Urinary bladder (tissue), 4 donors: ENCODE results near the gene FCHSD2. TPM values are rescaled to one million over a fixed set of nuclear protein-coding genes. Genes with fewer than 3 reads are reported as not detected.
"Not testable (repeated sequence)": the region's sequence is repeated elsewhere in the genome, so short reads cannot be mapped to it uniquely, and the experiment has no call there.

Experiments used
- DNase-seq: peaks from one replicate; pipeline ENCODE4 v3.0.0-alpha.2; 2015; ENCODE audit errors: extremely low spot score
- H3K27ac ChIP-seq: one replicate; pipeline ENCODE4 v1.5.1; 2013; ENCODE audit warnings: low read depth, mild to moderate bottlenecking, moderate library complexity
- H3K36me3 ChIP-seq: one replicate; pipeline ENCODE4 v1.6.1; 2013; ENCODE audit warnings: mild to moderate bottlenecking, moderate library complexity; ENCODE audit not compliant: insufficient read depth
- H3K4me1 ChIP-seq: one replicate; pipeline ENCODE4 v1.6.1; 2013; ENCODE audit warnings: mild to moderate bottlenecking, moderate library complexity; ENCODE audit not compliant: insufficient read depth
- H3K4me3 ChIP-seq: one replicate; pipeline ENCODE4 v1.5.1; 2013; ENCODE audit warnings: low read depth, low read length
- WGBS: extraction: QIAGEN DNeasy Blood & Tissue Kit; methylation state at CpG from one replicate; pipeline ENCODE4 v1.1.7; 2013; 5-methylcytosine and 5-hydroxymethylcytosine counted together
- polyA plus RNA-seq: library from polyadenylated mRNA; stranded (reverse); fragments of 200-250 nt; gene quantifications from one replicate; pipeline ENCODE4 v1.2.3, GENCODE V29; 2013
- total RNA-seq: library from RNA; depleted of rRNA; stranded (reverse); fragments of >200 nt; gene quantifications from one replicate; pipeline ENCODE4 v1.2.3, GENCODE V29; 2014
- donor health status: healthy with polysubstance abuse.
- donor health status: healthy.

Gene FCHSD2
- total and polyA plus RNA-seq, 2 donors, result 21.4 to 40.5 TPM

DNA sequence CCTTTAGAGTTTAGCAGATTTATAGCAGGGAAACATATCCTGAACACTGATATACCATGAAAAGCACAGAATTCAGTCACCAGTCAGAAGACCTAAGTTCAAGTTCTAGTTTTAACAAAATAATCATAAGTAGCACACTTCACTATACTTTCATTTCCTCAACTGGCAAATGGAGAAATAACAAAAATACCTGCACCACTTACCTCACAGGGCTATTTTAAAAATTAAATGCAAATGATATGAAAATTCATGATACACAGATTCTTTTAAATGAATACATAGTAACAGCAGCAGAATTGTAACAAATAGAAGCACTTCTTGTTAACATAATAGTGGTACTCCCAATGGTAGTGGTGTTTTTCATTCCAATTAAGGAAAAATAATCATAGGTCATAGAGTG lies 139.0 kb downstream of the FCHSD2 start:
- Histone ChIP-seq H3K4me1 (no peaks in the 10 kb centered on the region), H3K27ac (no peak overlapping the region), H3K36me3 (no peaks in the 10 kb centered on the region), H3K4me3 (no peak overlapping the region)
- DNase-seq, result no peak

DNA sequence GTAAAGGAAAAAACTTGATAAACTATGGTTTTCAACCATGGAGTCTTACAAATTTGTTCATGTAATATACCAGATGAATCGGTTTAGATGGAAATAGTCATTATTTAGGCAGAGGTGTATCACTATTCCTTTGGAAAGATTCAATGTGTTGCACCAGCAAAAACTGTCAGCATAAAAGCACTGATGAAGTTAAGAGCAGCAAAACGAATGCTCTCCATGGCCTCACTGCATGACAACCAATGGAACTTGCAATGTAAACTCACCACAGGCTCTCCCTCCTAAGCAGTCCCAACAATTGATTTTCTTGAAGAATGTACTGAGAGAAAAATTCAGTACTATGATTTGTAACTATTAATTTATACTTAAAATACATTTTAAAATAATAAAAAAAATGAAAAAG lies 139.9 kb downstream of the FCHSD2 start:
- Histone ChIP-seq H3K27ac (no peak overlapping the region), H3K36me3 (no peaks in the 10 kb centered on the region), H3K4me1 (no peaks in the 10 kb centered on the region), H3K4me3 (no peak overlapping the region)
- WGBS, result 68% methylated on average over 2 of the region's 2 CpGs
- DNase-seq, result no peak

DNA sequence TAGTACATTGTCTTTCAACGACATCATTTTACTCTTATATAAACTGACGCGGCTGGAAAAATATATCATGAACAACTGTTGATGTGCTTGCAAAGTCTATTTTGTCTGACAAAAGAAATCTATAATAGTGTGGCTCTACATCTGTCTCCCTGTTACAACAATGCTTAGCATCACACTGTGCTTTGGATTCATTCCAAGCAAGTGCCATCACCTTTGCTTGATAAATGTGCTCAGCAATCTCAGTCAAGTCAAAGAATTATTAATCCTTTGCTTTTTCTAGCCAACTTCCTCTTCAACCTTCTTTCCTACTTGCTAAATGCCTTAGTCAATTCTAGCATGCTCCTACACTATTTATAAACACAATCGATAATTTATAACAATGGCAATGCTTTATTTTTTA lies 140.5 kb downstream of the FCHSD2 start:
- Histone ChIP-seq H3K27ac (no peak overlapping the region), H3K4me1 (no peaks in the 10 kb centered on the region), H3K36me3 (no peaks in the 10 kb centered on the region), H3K4me3 (no peak overlapping the region)
- no peak for DNase-seq
- 54% methylated on average over 4 of the region's 4 CpGs for WGBS

DNA sequence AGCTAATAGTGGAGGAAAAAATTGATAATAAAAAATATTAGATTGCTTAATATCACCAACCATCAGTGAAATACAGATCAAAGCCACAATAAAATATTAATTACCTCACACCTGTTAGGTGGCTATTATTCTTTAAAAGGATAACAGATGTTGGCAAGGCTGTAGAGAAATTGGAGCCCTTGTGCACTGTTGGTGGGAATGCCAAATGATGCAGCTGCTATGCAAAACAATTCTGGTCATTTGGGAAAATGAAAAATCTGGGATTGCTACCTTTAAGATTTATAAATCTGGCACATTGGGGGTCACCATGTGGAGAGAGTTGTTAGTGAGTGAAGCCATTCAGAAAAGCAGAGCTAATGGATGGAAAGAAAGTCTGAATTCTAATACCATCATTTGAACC lies 143.4 kb downstream of the FCHSD2 start:
- DNase-seq, result no peak
- Histone ChIP-seq H3K36me3 (no peaks in the 10 kb centered on the region), H3K27ac (no peak overlapping the region), H3K4me1 (no peaks in the 10 kb centered on the region), H3K4me3 (no peak overlapping the region)

DNA sequence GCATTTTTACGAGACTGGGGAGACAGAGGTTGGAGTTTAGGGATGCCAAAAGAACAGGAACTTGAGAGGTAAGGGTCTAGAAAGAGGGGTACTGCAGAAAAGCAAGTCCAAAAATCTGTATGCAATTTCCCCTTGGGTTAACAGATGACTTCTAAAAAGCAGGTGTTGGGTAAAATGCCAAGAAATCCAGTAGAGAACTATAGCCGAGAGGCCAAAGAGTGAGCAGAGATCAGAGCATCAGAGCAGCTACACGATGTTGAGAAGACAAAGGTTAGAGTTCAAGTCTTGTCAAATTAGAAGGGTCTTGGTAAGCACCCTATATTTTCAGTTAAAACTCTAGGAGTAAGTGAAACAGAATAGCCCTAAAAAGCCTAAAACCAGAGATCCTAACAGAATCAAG lies 145.2 kb downstream of the FCHSD2 start:
- no peaks in the 10 kb centered on the region for H3K4me1 ChIP-seq
- no peak overlapping the region for H3K4me3 ChIP-seq
- no peak overlapping the region for H3K27ac ChIP-seq
- no peaks in the 10 kb centered on the region for H3K36me3 ChIP-seq
- 64% methylated on average over 3 of the region's 3 CpGs for WGBS
- DNase-seq, result no peak

DNA sequence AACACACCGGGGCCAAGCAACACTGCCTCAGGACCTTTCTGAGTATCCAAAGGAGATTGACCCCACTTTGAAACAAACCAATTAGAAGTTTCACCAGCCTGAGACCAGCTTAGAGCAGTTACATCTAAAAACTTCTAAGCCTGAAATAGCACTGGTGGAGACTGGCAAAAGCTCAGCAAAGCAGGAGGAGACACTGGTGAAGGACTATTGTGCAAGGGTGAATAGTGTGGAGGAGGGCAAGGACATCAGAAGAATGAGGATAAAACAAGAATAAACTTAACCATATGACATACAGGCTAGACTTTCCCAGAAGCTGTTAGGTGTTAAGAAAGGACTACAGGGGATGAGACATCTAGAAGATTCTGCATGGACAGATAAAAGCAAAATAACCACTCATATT lies 152.4 kb downstream of the FCHSD2 start:
- Histone ChIP-seq H3K27ac (no peak overlapping the region), H3K4me1 (no peaks in the 10 kb centered on the region), H3K4me3 (no peak overlapping the region), H3K36me3 (peaks cover 2% of the 10 kb centered on the region)
- 2% methylated on average over 1 of the region's 1 CpG for WGBS
- no peak for DNase-seq

DNA sequence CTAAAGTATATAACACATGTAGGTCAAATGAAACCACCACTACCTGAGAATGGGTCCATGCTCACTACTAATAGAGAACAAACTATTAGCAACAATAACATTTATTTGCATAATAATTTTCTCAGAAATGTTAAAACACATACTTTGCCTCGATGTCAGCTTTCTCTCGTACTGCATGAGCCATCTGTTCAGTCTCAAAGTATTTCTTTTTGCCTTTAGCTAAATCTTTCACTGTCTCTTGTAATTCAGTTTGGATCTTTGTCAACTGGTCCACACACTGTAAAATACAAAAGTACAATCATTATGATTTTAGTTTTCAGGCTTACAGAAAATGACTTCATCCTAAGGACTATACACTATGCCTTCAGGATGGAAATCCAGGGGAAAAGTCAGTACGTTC lies 153.3 kb downstream of the FCHSD2 start:
- no peak overlapping the region for H3K27ac ChIP-seq
- no peak for DNase-seq
- H3K36me3 ChIP-seq, result peaks cover 2% of the 10 kb centered on the region
- 55% methylated on average over 3 of the region's 3 CpGs for WGBS
- no peaks in the 10 kb centered on the region for H3K4me1 ChIP-seq
- no peak overlapping the region for H3K4me3 ChIP-seq

DNA sequence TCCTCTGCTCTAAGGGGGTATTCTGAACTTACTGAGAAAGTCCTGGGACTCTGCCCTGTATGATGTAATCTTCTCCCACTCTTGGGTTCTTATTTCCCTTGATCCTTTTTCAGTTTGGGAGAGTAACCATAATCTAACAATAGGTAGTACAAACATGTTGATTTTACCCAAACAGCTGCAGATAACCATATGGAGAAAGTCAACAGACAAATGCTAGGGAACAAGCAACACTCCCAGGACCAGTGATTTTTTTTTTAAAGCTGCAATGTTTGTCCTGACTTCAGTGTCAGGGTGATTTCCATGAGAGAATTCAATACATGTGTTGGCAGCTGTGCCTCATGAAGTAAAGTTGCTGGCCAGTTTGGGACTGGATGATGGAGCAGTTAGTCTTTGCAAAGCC lies 156.5 kb downstream of the FCHSD2 start:
- Histone ChIP-seq H3K4me1 (no peaks in the 10 kb centered on the region), H3K27ac (no peak overlapping the region), H3K36me3 (peaks cover 2% of the 10 kb centered on the region), H3K4me3 (no peak overlapping the region)
- no peak for DNase-seq

DNA sequence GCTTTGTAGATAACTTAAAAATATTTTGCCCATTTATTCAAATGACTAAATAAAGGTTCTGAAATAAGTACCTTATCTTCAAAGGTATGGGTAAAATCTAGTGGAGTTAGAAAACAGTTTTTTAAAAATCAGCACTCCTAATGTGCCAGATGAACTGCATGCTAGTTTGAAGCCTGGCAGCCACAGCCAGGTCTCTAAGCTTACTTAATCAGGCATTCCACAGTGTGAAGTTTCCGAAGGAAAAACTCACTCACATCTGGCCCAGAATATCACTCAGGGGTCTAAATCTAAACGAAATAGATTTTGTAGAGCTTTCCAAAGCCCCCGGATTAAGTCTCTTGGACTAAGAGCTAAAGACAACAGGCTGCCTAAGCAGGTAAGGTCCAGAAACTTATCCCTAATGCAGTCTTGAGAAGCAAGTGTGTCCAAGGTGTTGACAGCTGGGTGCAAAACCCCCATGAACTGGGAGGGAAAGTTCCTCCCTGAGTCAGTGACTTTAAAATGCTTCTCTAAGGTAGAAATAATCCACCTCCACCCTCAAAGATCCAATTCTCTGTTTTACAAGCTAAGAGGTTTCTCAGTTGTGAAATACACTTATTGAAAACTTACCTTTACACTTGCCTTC lies 157.6 kb downstream of the FCHSD2 start:
- peaks cover 2% of the 10 kb centered on the region for H3K36me3 ChIP-seq
- no peaks in the 10 kb centered on the region for H3K4me1 ChIP-seq
- DNase-seq, result no peak
- no peak overlapping the region for H3K4me3 ChIP-seq
- H3K27ac ChIP-seq, result no peak overlapping the region
- WGBS, result 32% methylated on average over 3 of the region's 3 CpGs

DNA sequence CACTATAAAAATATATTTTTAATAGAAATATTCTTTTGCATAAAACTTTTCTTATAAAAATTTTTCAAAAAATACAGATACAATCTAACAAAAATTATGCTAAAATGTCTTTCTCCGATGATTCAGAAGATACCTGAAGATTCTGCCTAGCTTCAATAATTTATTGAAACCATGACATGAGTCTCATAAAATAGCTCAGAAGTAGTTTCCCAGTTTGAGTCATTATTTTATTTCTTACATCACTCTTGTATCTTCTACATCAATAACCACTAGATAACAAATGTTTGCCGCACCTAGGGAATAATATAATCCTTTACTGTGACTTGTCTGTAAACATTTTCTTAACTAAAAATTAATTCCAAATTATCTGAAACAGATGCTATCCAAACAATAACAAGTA lies 158.6 kb downstream of the FCHSD2 start:
- H3K4me3 ChIP-seq, result no peak overlapping the region
- no peak overlapping the region for H3K27ac ChIP-seq
- 85% methylated on average over 2 of the region's 2 CpGs for WGBS
- no peaks in the 10 kb centered on the region for H3K4me1 ChIP-seq
- no peak for DNase-seq
- H3K36me3 ChIP-seq, result peaks cover 2% of the 10 kb centered on the region

DNA sequence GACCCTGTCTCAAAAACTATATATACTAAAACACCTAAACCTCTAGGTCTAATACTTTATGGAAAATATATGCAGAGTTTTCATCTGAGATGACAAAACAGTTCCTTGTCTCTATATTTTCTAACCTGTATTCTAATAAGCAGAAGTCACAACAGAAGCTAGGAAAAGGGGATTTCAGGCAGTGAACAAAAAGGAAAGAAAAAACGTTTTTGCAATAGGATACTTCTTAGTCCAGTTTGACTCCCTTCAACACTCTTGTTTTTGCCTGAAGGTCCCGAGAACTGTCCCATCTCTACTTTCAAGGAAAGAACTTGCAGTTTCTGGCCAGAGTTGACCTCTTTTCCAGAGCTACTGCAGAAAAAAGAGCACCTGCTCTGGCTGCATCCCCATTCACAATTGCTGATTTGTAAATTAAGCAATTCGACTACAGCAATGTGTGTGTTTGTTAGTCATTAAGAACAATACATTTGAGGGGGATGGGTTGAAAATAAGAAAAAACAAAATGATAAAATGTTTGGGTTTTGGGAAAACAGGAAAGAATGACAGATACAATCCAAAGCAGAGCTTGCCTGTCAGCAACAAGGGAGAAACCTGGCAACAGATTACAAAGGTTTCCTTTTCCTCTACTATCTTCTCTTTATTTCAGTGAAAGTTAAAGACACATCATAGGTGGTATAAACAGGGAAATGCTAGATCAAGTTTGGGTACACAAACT lies 160.0 kb downstream of the FCHSD2 start:
- H3K27ac ChIP-seq, result no peak overlapping the region
- H3K36me3 ChIP-seq, result peaks cover 2% of the 10 kb centered on the region
- H3K4me1 ChIP-seq, result no peaks in the 10 kb centered on the region
- WGBS, result 67% methylated on average over 3 of the region's 3 CpGs
- no peak overlapping the region for H3K4me3 ChIP-seq
- DNase-seq, result no peak

DNA sequence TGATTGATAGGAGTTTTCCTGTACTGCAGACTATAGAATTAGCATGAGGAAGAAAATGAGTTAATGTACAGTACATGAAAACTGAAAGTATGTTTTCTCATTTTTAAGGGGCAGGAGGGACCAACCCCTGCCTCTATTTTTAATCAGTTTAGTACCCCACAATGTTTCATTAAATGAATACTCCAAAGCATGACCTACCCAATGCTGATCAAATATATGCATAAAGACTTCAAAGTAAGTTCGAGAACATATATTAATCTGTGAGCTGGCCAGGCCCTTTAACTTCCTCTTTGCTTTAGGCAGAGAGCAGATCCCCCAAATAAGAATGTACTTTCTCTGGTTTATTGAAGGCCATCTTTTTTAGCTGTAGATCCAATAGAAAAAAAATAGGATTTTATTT lies 161.0 kb downstream of the FCHSD2 start:
- 83% methylated on average over 1 of the region's 1 CpG for WGBS
- Histone ChIP-seq H3K36me3 (no peaks in the 10 kb centered on the region), H3K27ac (no peak overlapping the region), H3K4me1 (no peaks in the 10 kb centered on the region), H3K4me3 (no peak overlapping the region)
- DNase-seq, result no peak

DNA sequence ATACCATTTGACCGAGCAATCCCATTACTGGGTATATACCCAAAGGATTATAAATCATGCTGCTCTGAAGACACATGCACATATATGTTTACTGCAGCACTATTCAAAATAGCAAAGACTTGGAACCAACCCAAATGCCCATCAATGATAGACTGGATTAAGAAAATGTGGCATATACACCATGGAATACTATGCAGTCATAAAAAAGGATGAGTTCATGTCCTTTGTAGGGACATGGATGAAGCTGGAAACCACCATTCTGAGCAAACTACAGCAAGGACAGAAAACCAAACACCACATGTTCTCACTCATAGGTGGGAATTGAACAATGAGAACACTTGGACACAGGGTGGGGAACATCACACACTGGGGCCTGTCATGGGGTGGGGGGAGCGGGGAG lies 164.3 kb downstream of the FCHSD2 start:
- not testable (repeated sequence) for H3K4me3 ChIP-seq, H3K36me3 ChIP-seq, DNase-seq, H3K27ac ChIP-seq, H3K4me1 ChIP-seq
- WGBS, result 98% methylated on average over 2 of the region's 2 CpGs

DNA sequence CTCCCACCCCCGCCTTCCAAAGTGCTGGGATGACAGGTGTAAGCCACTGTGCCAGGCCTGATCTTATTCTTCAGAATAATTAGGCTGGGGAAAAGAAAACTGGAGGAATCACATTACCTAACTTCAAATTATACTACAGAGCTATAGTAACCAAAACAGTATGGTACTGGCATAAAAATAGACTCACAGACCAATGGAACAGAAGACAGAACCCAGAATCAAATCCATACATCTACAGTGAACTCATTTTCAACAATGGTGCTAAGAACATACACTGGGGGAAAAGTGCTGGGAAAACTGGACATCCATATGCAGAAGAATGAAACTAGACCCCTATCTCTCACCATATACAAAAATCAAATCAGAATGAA lies 165.6 kb downstream of the FCHSD2 start:
- H3K4me3 ChIP-seq, H3K4me1 ChIP-seq, H3K36me3 ChIP-seq, DNase-seq: not testable (repeated sequence)
- 96% methylated on average over 1 of the region's 1 CpG for WGBS
- H3K27ac ChIP-seq, result peak overlapping the region; percentile 23
